ENCODE measurements around the gene KCNJ15.

Gene KCNJ15

DNA sequence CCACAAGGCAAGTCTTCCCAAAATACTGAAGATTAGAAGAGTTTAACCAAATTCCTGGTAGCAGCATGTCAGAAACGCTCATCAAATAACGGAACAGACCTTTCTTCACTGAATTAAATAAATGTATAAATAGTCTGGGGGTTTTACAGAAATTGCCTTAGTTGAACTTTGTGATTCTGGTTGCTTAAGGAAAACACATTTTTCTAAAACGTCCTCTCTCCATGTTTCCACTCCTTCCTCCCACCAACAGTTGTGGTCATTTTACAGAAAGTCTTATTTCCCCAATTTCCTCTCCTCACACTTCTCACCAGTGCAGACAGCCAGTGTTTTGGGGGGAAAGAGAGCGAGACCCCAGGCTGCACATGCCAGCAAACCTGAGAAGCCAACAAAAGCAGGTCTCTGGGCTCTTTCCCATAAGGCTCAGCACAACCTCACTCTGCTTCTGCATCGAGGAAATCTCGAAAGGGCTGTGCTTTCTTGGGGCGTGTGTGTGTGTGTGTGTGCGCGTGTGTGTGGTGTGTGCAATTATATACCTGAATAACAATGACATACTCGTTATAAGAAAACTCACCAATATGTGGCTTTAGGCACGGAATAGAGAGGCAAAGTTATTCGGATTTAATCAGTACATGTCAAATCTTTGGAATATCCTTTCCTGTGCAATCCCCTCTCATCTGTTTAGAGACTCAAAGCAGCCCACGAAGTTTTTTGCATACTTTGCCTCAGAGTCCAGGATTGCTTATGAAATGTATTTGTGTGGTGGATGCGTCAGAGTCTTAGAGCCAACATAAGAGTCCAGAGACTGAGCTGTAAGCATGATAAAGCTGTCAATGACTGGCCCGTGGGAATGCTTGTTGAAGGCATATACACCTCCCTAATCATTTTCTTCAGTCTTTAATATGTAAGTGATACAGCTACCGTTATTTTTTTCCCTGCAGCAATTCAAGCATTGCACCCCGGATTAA, 2.0 kb downstream of the KCNJ15 start:
- DNase-seq (ENCODE audit: low read depth) = peak; percentile 92
- H3K4me3 ChIP-seq (ENCODE audit: control insufficient read depth, low read depth, low read length) = no peak overlapping the region
- TF ChIP-seq, protein P1, sequence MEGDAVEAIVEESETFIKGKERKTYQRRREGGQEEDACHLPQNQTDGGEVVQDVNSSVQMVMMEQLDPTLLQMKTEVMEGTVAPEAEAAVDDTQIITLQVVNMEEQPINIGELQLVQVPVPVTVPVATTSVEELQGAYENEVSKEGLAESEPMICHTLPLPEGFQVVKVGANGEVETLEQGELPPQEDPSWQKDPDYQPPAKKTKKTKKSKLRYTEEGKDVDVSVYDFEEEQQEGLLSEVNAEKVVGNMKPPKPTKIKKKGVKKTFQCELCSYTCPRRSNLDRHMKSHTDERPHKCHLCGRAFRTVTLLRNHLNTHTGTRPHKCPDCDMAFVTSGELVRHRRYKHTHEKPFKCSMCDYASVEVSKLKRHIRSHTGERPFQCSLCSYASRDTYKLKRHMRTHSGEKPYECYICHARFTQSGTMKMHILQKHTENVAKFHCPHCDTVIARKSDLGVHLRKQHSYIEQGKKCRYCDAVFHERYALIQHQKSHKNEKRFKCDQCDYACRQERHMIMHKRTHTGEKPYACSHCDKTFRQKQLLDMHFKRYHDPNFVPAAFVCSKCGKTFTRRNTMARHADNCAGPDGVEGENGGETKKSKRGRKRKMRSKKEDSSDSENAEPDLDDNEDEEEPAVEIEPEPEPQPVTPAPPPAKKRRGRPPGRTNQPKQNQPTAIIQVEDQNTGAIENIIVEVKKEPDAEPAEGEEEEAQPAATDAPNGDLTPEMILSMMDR (IDR thresholded peaks at IDR 0.05; ENCODE audit: control insufficient read depth, insufficient read depth, low read depth, low read length, missing control alignments) = no peak

DNA sequence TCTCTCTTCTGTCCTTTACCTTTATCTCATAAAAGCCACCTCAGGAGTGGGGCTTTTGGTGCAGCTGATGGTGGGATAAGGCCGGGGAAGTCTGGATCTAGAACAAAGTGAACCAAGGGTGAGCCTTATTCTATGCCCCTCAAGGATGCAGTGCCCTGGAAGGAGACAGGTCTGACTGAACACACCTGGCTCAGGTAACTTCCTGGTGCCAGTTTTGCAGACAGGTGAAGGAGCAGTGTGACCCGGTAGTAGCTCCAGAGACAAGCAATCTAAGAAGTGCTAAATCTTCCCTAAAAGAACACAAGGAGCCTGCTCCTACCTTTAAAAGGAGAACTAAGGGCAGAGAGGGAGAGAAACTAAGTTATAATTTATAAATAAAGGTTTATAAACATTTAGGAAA, 2.9 kb downstream of the KCNJ15 start:
- no peak for DNase-seq (ENCODE audit: low read depth)
- TF ChIP-seq, protein P1 (IDR thresholded peaks at IDR 0.05; ENCODE audit: control insufficient read depth, insufficient read depth, low read depth, low read length, missing control alignments) = no peak
- no peak overlapping the region for H3K4me3 ChIP-seq (ENCODE audit: control insufficient read depth, low read depth, low read length)

DNA sequence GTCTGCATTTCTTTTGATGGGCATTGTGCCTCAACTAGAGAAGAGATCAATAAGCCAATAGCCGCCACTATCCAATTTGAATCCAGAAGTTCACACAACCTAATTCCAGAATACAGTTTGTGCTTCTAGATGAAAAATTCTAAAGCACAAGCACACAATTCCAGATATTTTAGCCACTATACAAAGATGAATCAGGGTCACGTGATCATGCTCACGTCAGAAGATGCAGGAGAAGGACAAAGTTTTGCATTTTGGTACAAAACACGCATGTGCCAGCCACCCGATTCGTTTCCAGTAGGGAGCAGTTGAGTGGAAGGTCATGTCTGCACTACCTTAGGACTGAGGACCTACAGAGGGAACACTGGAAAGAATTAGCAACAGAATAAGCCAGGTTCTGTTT, 3.6 kb downstream of the KCNJ15 start:
- TF ChIP-seq, protein P1 (IDR thresholded peaks at IDR 0.05; ENCODE audit: control insufficient read depth, insufficient read depth, low read depth, low read length, missing control alignments) = no peak
- DNase-seq (ENCODE audit: low read depth) = no peak
- no peak overlapping the region for H3K4me3 ChIP-seq (ENCODE audit: control insufficient read depth, low read depth, low read length)

DNA sequence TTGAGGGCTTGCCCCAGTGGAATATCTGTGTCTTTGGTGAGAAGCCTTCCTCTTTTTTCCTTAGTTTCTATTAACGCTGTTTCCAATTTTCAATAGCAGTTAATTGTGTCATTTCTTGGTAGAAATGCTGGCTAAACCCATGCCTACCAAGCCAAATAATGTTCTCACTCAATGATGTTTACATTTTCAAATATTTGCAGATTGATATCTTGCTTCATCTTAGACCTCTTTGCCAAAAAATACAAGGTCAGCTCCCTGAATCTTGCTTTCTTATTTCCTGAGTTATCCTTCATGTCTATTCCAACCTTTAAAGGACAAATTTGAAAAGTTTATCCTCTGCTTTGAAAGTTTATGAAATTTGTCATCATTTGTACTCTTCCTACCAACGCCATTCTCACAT, 5.1 kb downstream of the KCNJ15 start:
- H3K4me3 ChIP-seq (ENCODE audit: control insufficient read depth, low read depth, low read length) = no peak overlapping the region
- no peak for DNase-seq (ENCODE audit: low read depth)
- TF ChIP-seq, protein P1 (IDR thresholded peaks at IDR 0.05; ENCODE audit: control insufficient read depth, insufficient read depth, low read depth, low read length, missing control alignments) = no peak

DNA sequence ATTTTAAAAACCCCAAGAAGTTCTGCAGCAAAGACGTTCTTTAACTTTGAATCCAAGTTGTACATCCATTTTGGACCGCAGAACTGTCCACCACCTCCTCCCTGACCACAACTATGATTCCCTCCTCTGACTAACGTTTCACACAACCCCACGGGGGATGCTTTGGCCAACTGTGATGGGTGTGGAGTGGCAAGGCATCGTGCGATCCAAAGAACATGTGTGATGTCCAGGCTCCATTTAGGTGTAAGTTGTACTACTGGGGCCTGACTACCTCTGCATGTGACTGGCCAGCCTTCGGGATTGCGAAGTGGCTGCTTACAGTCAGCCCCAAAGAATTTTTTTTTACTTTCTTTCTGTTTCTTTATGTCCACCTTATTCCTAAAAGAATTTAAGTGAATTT, 6.7 kb downstream of the KCNJ15 start:
- H3K4me3 ChIP-seq (ENCODE audit: control insufficient read depth, low read depth, low read length) = no peak overlapping the region
- TF ChIP-seq, protein P1 (IDR thresholded peaks at IDR 0.05; ENCODE audit: control insufficient read depth, insufficient read depth, low read depth, low read length, missing control alignments) = no peak
- peak; percentile 81 for DNase-seq (ENCODE audit: low read depth)

DNA sequence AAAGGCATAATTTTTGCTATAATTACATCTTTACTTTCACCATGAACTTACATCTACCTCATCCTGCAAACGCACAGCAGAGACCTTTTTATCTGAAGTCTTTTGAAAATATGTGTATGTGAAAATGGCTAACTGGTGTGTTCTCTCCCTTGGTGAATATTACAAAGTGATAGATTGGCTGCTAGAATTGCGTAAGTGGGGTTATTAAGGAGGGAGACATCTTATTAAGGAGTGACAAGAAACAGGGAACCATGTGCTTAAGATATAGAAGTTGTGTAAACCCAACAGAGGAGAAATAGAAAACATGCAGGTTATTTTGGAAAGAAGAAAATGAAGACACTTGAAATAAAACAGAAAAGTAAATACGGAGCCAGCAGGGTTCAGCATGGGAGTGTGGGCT, 7.8 kb downstream of the KCNJ15 start:
- no peak for DNase-seq (ENCODE audit: low read depth)
- no peak overlapping the region for H3K4me3 ChIP-seq (ENCODE audit: control insufficient read depth, low read depth, low read length)
- TF ChIP-seq, protein P1 (IDR thresholded peaks at IDR 0.05; ENCODE audit: control insufficient read depth, insufficient read depth, low read depth, low read length, missing control alignments) = no peak

Measured in AG09309 (cell line).